ENCODE data around the gene ARPP19.

- TF ChIP-seq, protein P1, sequence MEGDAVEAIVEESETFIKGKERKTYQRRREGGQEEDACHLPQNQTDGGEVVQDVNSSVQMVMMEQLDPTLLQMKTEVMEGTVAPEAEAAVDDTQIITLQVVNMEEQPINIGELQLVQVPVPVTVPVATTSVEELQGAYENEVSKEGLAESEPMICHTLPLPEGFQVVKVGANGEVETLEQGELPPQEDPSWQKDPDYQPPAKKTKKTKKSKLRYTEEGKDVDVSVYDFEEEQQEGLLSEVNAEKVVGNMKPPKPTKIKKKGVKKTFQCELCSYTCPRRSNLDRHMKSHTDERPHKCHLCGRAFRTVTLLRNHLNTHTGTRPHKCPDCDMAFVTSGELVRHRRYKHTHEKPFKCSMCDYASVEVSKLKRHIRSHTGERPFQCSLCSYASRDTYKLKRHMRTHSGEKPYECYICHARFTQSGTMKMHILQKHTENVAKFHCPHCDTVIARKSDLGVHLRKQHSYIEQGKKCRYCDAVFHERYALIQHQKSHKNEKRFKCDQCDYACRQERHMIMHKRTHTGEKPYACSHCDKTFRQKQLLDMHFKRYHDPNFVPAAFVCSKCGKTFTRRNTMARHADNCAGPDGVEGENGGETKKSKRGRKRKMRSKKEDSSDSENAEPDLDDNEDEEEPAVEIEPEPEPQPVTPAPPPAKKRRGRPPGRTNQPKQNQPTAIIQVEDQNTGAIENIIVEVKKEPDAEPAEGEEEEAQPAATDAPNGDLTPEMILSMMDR (IDR thresholded peaks at IDR 0.05): no peak
- TF ChIP-seq POLR2A (IDR thresholded peaks at IDR 0.05): no peak
Observed at GRCh38 chr15:52558196-52558595, 10.6 kb downstream of the ARPP19 start.
